ENCODE measurements around the gene ENOX1. TPM values are rescaled to one million over a fixed set of nuclear protein-coding genes. Genes with fewer than 3 reads are reported as not detected.

The ENOX1 gene
- total RNA-seq, 1 experiment from 2014 or later, result 1.5 TPM

GRCh38 chr13:43373400-43373799, 413.4 kb downstream of the ENOX1 start:
- BruUV-seq (replicated peaks), result no TSS peak
- DNase-seq, result no peak
- no peaks in the 10 kb centered on the region for H3K9me3 Mint-ChIP-seq (ENCODE audit: low read depth, unreplicated experiment)
- H3K27me3 Mint-ChIP-seq (ENCODE audit: unreplicated experiment), result no peaks in the 10 kb centered on the region
- H3K36me3 Mint-ChIP-seq (ENCODE audit: insufficient read depth, unreplicated experiment), result no peaks in the 10 kb centered on the region
- CTCF ChIA-PET, result no interaction called here
- no peak for TF ChIP-seq CTCF (IDR thresholded peaks at IDR 0.05; ENCODE audit: unreplicated experiment)
- no peaks in the 10 kb centered on the region for H3K4me1 Mint-ChIP-seq (ENCODE audit: low read depth, unreplicated experiment)
- intact Hi-C loops (cut with micrococcal nuclease; ENCODE audit: unreplicated experiment), result no loop called here
- no peak overlapping the region for H3K27ac Mint-ChIP-seq (ENCODE audit: unreplicated experiment)
- H3K4me3 Mint-ChIP-seq (ENCODE audit: low read depth, unreplicated experiment), result no peak overlapping the region

- H3K4me3 Mint-ChIP-seq (ENCODE audit: low read depth, unreplicated experiment), result no peak overlapping the region
- no peaks in the 10 kb centered on the region for H3K4me1 Mint-ChIP-seq (ENCODE audit: low read depth, unreplicated experiment)
- no peak for TF ChIP-seq CTCF (IDR thresholded peaks at IDR 0.05; ENCODE audit: unreplicated experiment)
- H3K36me3 Mint-ChIP-seq (ENCODE audit: insufficient read depth, unreplicated experiment), result no peaks in the 10 kb centered on the region
- BruUV-seq (replicated peaks), result no TSS peak
- H3K27me3 Mint-ChIP-seq (ENCODE audit: unreplicated experiment), result no peaks in the 10 kb centered on the region
- H3K9me3 Mint-ChIP-seq (ENCODE audit: low read depth, unreplicated experiment), result no peaks in the 10 kb centered on the region
- no peak overlapping the region for H3K27ac Mint-ChIP-seq (ENCODE audit: unreplicated experiment)
- intact Hi-C loops (cut with micrococcal nuclease; ENCODE audit: unreplicated experiment), result no loop called here
- DNase-seq, result no peak
- CTCF ChIA-PET, result no interaction called here
These were observed 415.9 kb downstream of the ENOX1 start for GRCh38 chr13:43370842-43371241.

- no peaks in the 10 kb centered on the region for H3K4me1 Mint-ChIP-seq (ENCODE audit: low read depth, unreplicated experiment)
- H3K27me3 Mint-ChIP-seq (ENCODE audit: unreplicated experiment), result no peaks in the 10 kb centered on the region
- H3K9me3 Mint-ChIP-seq (ENCODE audit: low read depth, unreplicated experiment), result no peaks in the 10 kb centered on the region
- BruUV-seq (replicated peaks), result no TSS peak
- H3K36me3 Mint-ChIP-seq (ENCODE audit: insufficient read depth, unreplicated experiment), result no peaks in the 10 kb centered on the region
- H3K27ac Mint-ChIP-seq (ENCODE audit: unreplicated experiment), result no peak overlapping the region
- no peak for TF ChIP-seq CTCF (IDR thresholded peaks at IDR 0.05; ENCODE audit: unreplicated experiment)
- no peak overlapping the region for H3K4me3 Mint-ChIP-seq (ENCODE audit: low read depth, unreplicated experiment)
- CTCF ChIA-PET, result no interaction called here
- intact Hi-C loops (cut with micrococcal nuclease; ENCODE audit: unreplicated experiment), result no loop called here
- no peak for DNase-seq
These were observed 417.5 kb downstream of the ENOX1 start for GRCh38 chr13:43369319-43369718.

- intact Hi-C loops (cut with micrococcal nuclease; ENCODE audit: unreplicated experiment), result no loop called here
- no peak for DNase-seq
- Mint-ChIP-seq H3K27me3 (ENCODE audit: unreplicated experiment) (no peaks in the 10 kb centered on the region), H3K4me1 (ENCODE audit: low read depth, unreplicated experiment) (no peaks in the 10 kb centered on the region), H3K9me3 (ENCODE audit: low read depth, unreplicated experiment) (no peaks in the 10 kb centered on the region), H3K27ac (ENCODE audit: unreplicated experiment) (no peak overlapping the region), H3K36me3 (ENCODE audit: insufficient read depth, unreplicated experiment) (no peaks in the 10 kb centered on the region), H3K4me3 (ENCODE audit: low read depth, unreplicated experiment) (peak overlapping the region; percentile 32)
- CTCF ChIA-PET, result no interaction called here
- TF ChIP-seq CTCF (IDR thresholded peaks at IDR 0.05; ENCODE audit: unreplicated experiment), result no peak
- no TSS peak for BruUV-seq (replicated peaks)
These were observed 418.8 kb downstream of the ENOX1 start for GRCh38 chr13:43368003-43368402.

GRCh38 chr13:43365039-43365344, 421.8 kb downstream of the ENOX1 start:
- H3K27me3 Mint-ChIP-seq (ENCODE audit: unreplicated experiment), result no peaks in the 10 kb centered on the region
- H3K9me3 Mint-ChIP-seq (ENCODE audit: low read depth, unreplicated experiment), result no peaks in the 10 kb centered on the region
- CTCF ChIA-PET, result no interaction called here
- no peaks in the 10 kb centered on the region for H3K36me3 Mint-ChIP-seq (ENCODE audit: insufficient read depth, unreplicated experiment)
- no peak overlapping the region for H3K4me3 Mint-ChIP-seq (ENCODE audit: low read depth, unreplicated experiment)
- TF ChIP-seq CTCF (IDR thresholded peaks at IDR 0.05; ENCODE audit: unreplicated experiment), result no peak
- H3K4me1 Mint-ChIP-seq (ENCODE audit: low read depth, unreplicated experiment), result no peaks in the 10 kb centered on the region
- no TSS peak for BruUV-seq (replicated peaks)
- DNase-seq, result no peak
- intact Hi-C loops (cut with micrococcal nuclease; ENCODE audit: unreplicated experiment), result no loop called here
- no peak overlapping the region for H3K27ac Mint-ChIP-seq (ENCODE audit: unreplicated experiment)
